Measurements from ENCODE around the gene C3orf20.

C3orf20 gene

GRCh38 chr3:14700891-14701290, 25.9 kb downstream of the C3orf20 start:
- Mint-ChIP-seq H3K4me1 (no peaks in the 10 kb centered on the region), H3K9me3 (no peaks in the 10 kb centered on the region), H3K27me3 (no peaks in the 10 kb centered on the region), H3K27ac (no peak overlapping the region), H3K36me3 (ENCODE audit: low read depth) (peaks cover 5% of the 10 kb centered on the region), H3K4me3 (no peak overlapping the region)
- no peak for DNase-seq
- no peak for ATAC-seq

GRCh38 chr3:14701676-14702075, 26.7 kb downstream of the C3orf20 start:
- no peak for DNase-seq
- Mint-ChIP-seq H3K4me1 (no peaks in the 10 kb centered on the region), H3K27ac (no peak overlapping the region), H3K4me3 (no peak overlapping the region), H3K27me3 (no peaks in the 10 kb centered on the region), H3K9me3 (no peaks in the 10 kb centered on the region), H3K36me3 (ENCODE audit: low read depth) (peaks cover 5% of the 10 kb centered on the region)
- ATAC-seq: no peak

- Mint-ChIP-seq H3K4me1 (no peaks in the 10 kb centered on the region), H3K36me3 (ENCODE audit: low read depth) (peaks cover 2% of the 10 kb centered on the region), H3K9me3 (no peaks in the 10 kb centered on the region), H3K4me3 (no peak overlapping the region), H3K27ac (no peak overlapping the region), H3K27me3 (no peaks in the 10 kb centered on the region)
- ATAC-seq: no peak
- no peak for DNase-seq
These were observed 28.3 kb downstream of the C3orf20 start for GRCh38 chr3:14703128-14703750.

- DNase-seq (no peak), ATAC-seq (no peak)
- H3K4me3 Mint-ChIP-seq: no peak overlapping the region
- H3K9me3 Mint-ChIP-seq: no peaks in the 10 kb centered on the region
- peaks cover 2% of the 10 kb centered on the region for H3K36me3 Mint-ChIP-seq (ENCODE audit: low read depth)
- H3K27me3 Mint-ChIP-seq: no peaks in the 10 kb centered on the region
- no peak overlapping the region for H3K27ac Mint-ChIP-seq
- H3K4me1 Mint-ChIP-seq: no peaks in the 10 kb centered on the region
These were observed 28.9 kb downstream of the C3orf20 start for GRCh38 chr3:14703791-14704190.

- ATAC-seq: no peak
- DNase-seq: no peak
- no peak overlapping the region for H3K4me3 Mint-ChIP-seq
- H3K27ac Mint-ChIP-seq: no peak overlapping the region
- H3K9me3 Mint-ChIP-seq: no peaks in the 10 kb centered on the region
- H3K4me1 Mint-ChIP-seq: no peaks in the 10 kb centered on the region
- peaks cover 2% of the 10 kb centered on the region for H3K36me3 Mint-ChIP-seq (ENCODE audit: low read depth)
- H3K27me3 Mint-ChIP-seq: no peaks in the 10 kb centered on the region
These were observed 31.2 kb downstream of the C3orf20 start for GRCh38 chr3:14706096-14706495.

- no peak for DNase-seq
- H3K4me1 Mint-ChIP-seq: no peaks in the 10 kb centered on the region
- no peak for ATAC-seq
- peaks cover 6% of the 10 kb centered on the region for H3K36me3 Mint-ChIP-seq (ENCODE audit: low read depth)
- no peaks in the 10 kb centered on the region for H3K27me3 Mint-ChIP-seq
- no peak overlapping the region for H3K4me3 Mint-ChIP-seq
- H3K9me3 Mint-ChIP-seq: peaks cover 9% of the 10 kb centered on the region
- H3K27ac Mint-ChIP-seq: no peak overlapping the region
These were observed 41.6 kb downstream of the C3orf20 start for GRCh38 chr3:14716591-14716990.

- no peak overlapping the region for H3K27ac Mint-ChIP-seq
- H3K36me3 Mint-ChIP-seq (ENCODE audit: low read depth): peaks cover 5% of the 10 kb centered on the region
- no peak for DNase-seq
- peaks cover 9% of the 10 kb centered on the region for H3K9me3 Mint-ChIP-seq
- no peak for ATAC-seq
- no peak overlapping the region for H3K4me3 Mint-ChIP-seq
- H3K4me1 Mint-ChIP-seq: no peaks in the 10 kb centered on the region
- H3K27me3 Mint-ChIP-seq: no peaks in the 10 kb centered on the region
These were observed 42.4 kb downstream of the C3orf20 start for GRCh38 chr3:14717307-14717706.

GRCh38 chr3:14718539-14718938, 43.6 kb downstream of the C3orf20 start:
- Mint-ChIP-seq H3K4me1 (no peaks in the 10 kb centered on the region), H3K9me3 (no peaks in the 10 kb centered on the region), H3K27me3 (no peaks in the 10 kb centered on the region), H3K36me3 (ENCODE audit: low read depth) (peaks cover 3% of the 10 kb centered on the region), H3K4me3 (no peak overlapping the region), H3K27ac (no peak overlapping the region)
- ATAC-seq (no peak), DNase-seq (no peak)

- no peaks in the 10 kb centered on the region for H3K4me1 Mint-ChIP-seq
- H3K27me3 Mint-ChIP-seq: no peaks in the 10 kb centered on the region
- ATAC-seq (no peak), DNase-seq (no peak)
- no peak overlapping the region for H3K27ac Mint-ChIP-seq
- H3K9me3 Mint-ChIP-seq: no peaks in the 10 kb centered on the region
- H3K4me3 Mint-ChIP-seq: no peak overlapping the region
- peaks cover 3% of the 10 kb centered on the region for H3K36me3 Mint-ChIP-seq (ENCODE audit: low read depth)
These were observed 44.1 kb downstream of the C3orf20 start for GRCh38 chr3:14719006-14719405.

- H3K27ac Mint-ChIP-seq: no peak overlapping the region
- no peaks in the 10 kb centered on the region for H3K27me3 Mint-ChIP-seq
- peaks cover 3% of the 10 kb centered on the region for H3K36me3 Mint-ChIP-seq (ENCODE audit: low read depth)
- H3K4me1 Mint-ChIP-seq: no peaks in the 10 kb centered on the region
- H3K4me3 Mint-ChIP-seq: no peak overlapping the region
- no peak for ATAC-seq
- DNase-seq: no peak
- H3K9me3 Mint-ChIP-seq: no peaks in the 10 kb centered on the region
These were observed 46.4 kb downstream of the C3orf20 start for GRCh38 chr3:14721126-14721864.

GRCh38 chr3:14725013-14725412, 50.1 kb downstream of the C3orf20 start:
- Mint-ChIP-seq H3K36me3 (ENCODE audit: low read depth) (peaks cover 3% of the 10 kb centered on the region), H3K27ac (no peak overlapping the region), H3K27me3 (no peaks in the 10 kb centered on the region), H3K4me3 (no peak overlapping the region), H3K9me3 (no peaks in the 10 kb centered on the region), H3K4me1 (no peaks in the 10 kb centered on the region)
- no peak for ATAC-seq
- DNase-seq: no peak

- no peaks in the 10 kb centered on the region for H3K4me1 Mint-ChIP-seq
- no peaks in the 10 kb centered on the region for H3K27me3 Mint-ChIP-seq
- H3K27ac Mint-ChIP-seq: no peak overlapping the region
- ATAC-seq (no peak), DNase-seq (no peak)
- H3K36me3 Mint-ChIP-seq (ENCODE audit: low read depth): peaks cover 3% of the 10 kb centered on the region
- no peak overlapping the region for H3K4me3 Mint-ChIP-seq
- no peaks in the 10 kb centered on the region for H3K9me3 Mint-ChIP-seq
These were observed 50.9 kb downstream of the C3orf20 start for GRCh38 chr3:14725564-14726440.

GRCh38 chr3:14726441-14726780, 51.5 kb downstream of the C3orf20 start:
- ATAC-seq (no peak), DNase-seq (no peak)
- no peaks in the 10 kb centered on the region for H3K4me1 Mint-ChIP-seq
- H3K27ac Mint-ChIP-seq: no peak overlapping the region
- H3K27me3 Mint-ChIP-seq: no peaks in the 10 kb centered on the region
- H3K36me3 Mint-ChIP-seq (ENCODE audit: low read depth): peaks cover 3% of the 10 kb centered on the region
- H3K4me3 Mint-ChIP-seq: no peak overlapping the region
- no peaks in the 10 kb centered on the region for H3K9me3 Mint-ChIP-seq

- H3K36me3 Mint-ChIP-seq (ENCODE audit: low read depth): peaks cover 1% of the 10 kb centered on the region
- no peak overlapping the region for H3K27ac Mint-ChIP-seq
- no peak overlapping the region for H3K4me3 Mint-ChIP-seq
- no peak for DNase-seq
- no peak for ATAC-seq
- no peaks in the 10 kb centered on the region for H3K27me3 Mint-ChIP-seq
- H3K4me1 Mint-ChIP-seq: no peaks in the 10 kb centered on the region
- H3K9me3 Mint-ChIP-seq: no peaks in the 10 kb centered on the region
These were observed 53.2 kb downstream of the C3orf20 start for GRCh38 chr3:14728113-14728512.
